IMR-90 (cell line): Measurements from ENCODE around the gene LLGL1. TPM values are rescaled to one million over a fixed set of nuclear protein-coding genes. Genes with fewer than 3 reads are reported as not detected.

ENCODE experiments used
- ATAC-seq: fragments of 200-7000 bp; cut with Tn5 transposase; 2 replicates; pipeline ENCODE4 v1.9.1; 2020; ENCODE audit warnings: low read depth, mild to moderate bottlenecking, moderate library complexity
- BruUV-seq: library from RNA; stranded (reverse); fragments of 400-500 nt; replicated peaks from 2 replicates; lab custom pipeline; 2021; lab: Mats Ljungman, UMichigan
- CTCF ChIA-PET: fragments of 300-600 bp; formaldehyde crosslinking; extraction: SDS; loops from one replicate; lab custom pipeline; 2021; ENCODE audit warnings: antibody characterized with exemption; lab: Yijun Ruan, JAX
- POLR2A ChIA-PET: fragments of 300-600 bp; sonication (Branson Sonifier 250); formaldehyde crosslinking; loops from one replicate; lab custom pipeline; 2022; ENCODE audit warnings: antibody characterized with exemption; ENCODE audit not compliant: unreplicated experiment; lab: Charles Lee
- DNase-seq: peaks from one replicate; pipeline ENCODE4 v3.0.0; 2013
- H2AFZ ChIP-seq: replicated peaks from 2 replicates; pipeline ENCODE3; 2013; ENCODE audit warnings: low read length, mild to moderate bottlenecking; ENCODE audit not compliant: poor library complexity
- H2AK5ac ChIP-seq: 2 replicates; pipeline ENCODE4 v1.6.1; 2013; ENCODE audit warnings: low read depth, low read length, inconsistent platforms
- H2AK9ac ChIP-seq: replicated peaks from 2 replicates; pipeline ENCODE3; 2013; ENCODE audit warnings: mild to moderate bottlenecking, low read depth, low read length, moderate library complexity; ENCODE audit not compliant: poor library complexity
- H2BK120ac ChIP-seq: 2 replicates; pipeline ENCODE4 v1.6.1; 2013; ENCODE audit warnings: low read depth, low read length, inconsistent platforms
- H2BK15ac ChIP-seq: 3 replicates; pipeline ENCODE4 v1.6.1; 2013; ENCODE audit warnings: low read depth, low read length, inconsistent platforms
- H2BK20ac ChIP-seq: 2 replicates; pipeline ENCODE4 v1.6.1; 2013; ENCODE audit warnings: low read depth, mild to moderate bottlenecking, inconsistent platforms, low read length, moderate library complexity
- H2BK5ac ChIP-seq: 2 replicates; pipeline ENCODE4 v1.6.1; 2013; ENCODE audit warnings: mild to moderate bottlenecking, low read depth, low read length, inconsistent platforms; ENCODE audit not compliant: poor library complexity, severe bottlenecking
- H3K14ac ChIP-seq: replicated peaks from 2 replicates; pipeline ENCODE4 v1.6.1; 2013; ENCODE audit warnings: low read depth, low read length, inconsistent platforms
- H3K18ac ChIP-seq: 2 replicates; pipeline ENCODE4 v1.6.1; 2013; ENCODE audit warnings: low read depth, low read length, control low read depth
- H3K23ac ChIP-seq: 2 replicates; pipeline ENCODE4 v1.6.1; 2013; ENCODE audit warnings: low read depth, low read length, inconsistent platforms
- H3K27ac ChIP-seq: 2 replicates; pipeline ENCODE4 v1.5.1; 2013; ENCODE audit warnings: mild to moderate bottlenecking, control low read depth, low read length; ENCODE audit not compliant: insufficient read depth
- H3K27me3 ChIP-seq: 2 replicates; pipeline ENCODE4 v1.6.1; 2013; ENCODE audit warnings: low read length; ENCODE audit not compliant: control insufficient read depth, insufficient read depth
- H3K36me3 ChIP-seq: 2 replicates; pipeline ENCODE4 v1.6.1; 2013; ENCODE audit warnings: low read length, mixed read lengths; ENCODE audit not compliant: control insufficient read depth, insufficient read depth
- H3K4ac ChIP-seq: 2 replicates; pipeline ENCODE4 v1.6.1; 2013; ENCODE audit warnings: low read depth, low read length, inconsistent platforms
- H3K4me1 ChIP-seq: 2 replicates; pipeline ENCODE4 v1.6.1; 2013; ENCODE audit warnings: low read length, mixed read lengths; ENCODE audit not compliant: control insufficient read depth, insufficient read depth
- H3K4me2 ChIP-seq: 2 replicates; pipeline ENCODE4 v1.6.1; 2013; ENCODE audit warnings: low read depth, mild to moderate bottlenecking, control low read depth, low read length, moderate library complexity
- H3K4me3 ChIP-seq: 2 replicates; pipeline ENCODE4 v1.5.1; 2013; ENCODE audit warnings: low read depth, mild to moderate bottlenecking, control low read depth, low read length, moderate library complexity; ENCODE audit not compliant: insufficient read depth
- H3K56ac ChIP-seq: 2 replicates; pipeline ENCODE4 v1.6.1; 2013; ENCODE audit warnings: low read length, inconsistent platforms; ENCODE audit not compliant: insufficient read depth; ENCODE audit errors: extremely low read depth
- H3K79me1 ChIP-seq, 2 experiments: 2 replicates each; pipeline ENCODE4 v1.6.1; 2013; ENCODE audit warnings: low read length in 2 of 2, inconsistent platforms in 1 of 2, low read depth in 1 of 2
- H3K9ac ChIP-seq: 2 replicates; pipeline ENCODE4 v1.6.1; 2013; ENCODE audit warnings: low read depth, low read length, control low read depth
- H3K9me1 ChIP-seq: 2 replicates; pipeline ENCODE4 v1.6.1; 2013; ENCODE audit warnings: low read length, inconsistent platforms; ENCODE audit not compliant: insufficient read depth
- H3K9me3 ChIP-seq: 2 replicates; pipeline ENCODE4 v1.6.1; 2013; ENCODE audit warnings: low read length; ENCODE audit not compliant: control insufficient read depth, insufficient read depth
- H4K20me1 ChIP-seq: 2 replicates; pipeline ENCODE4 v1.6.1; 2013; ENCODE audit warnings: low read length, inconsistent platforms; ENCODE audit not compliant: insufficient read depth
- H4K5ac ChIP-seq: 2 replicates; pipeline ENCODE4 v1.6.1; 2013; ENCODE audit warnings: mild to moderate bottlenecking, low read depth, low read length, control low read depth
- H4K8ac ChIP-seq, 2 experiments: 2 replicates each; pipeline ENCODE4 v1.6.1; 2013; ENCODE audit warnings: low read depth in 2 of 2, low read length in 2 of 2, control low read depth in 1 of 2, inconsistent platforms in 1 of 2
- H4K91ac ChIP-seq: 2 replicates; pipeline ENCODE4 v1.6.1; 2013; ENCODE audit warnings: low read depth, low read length, inconsistent platforms; ENCODE audit not compliant: insufficient read depth
- BHLHE40 ChIP-seq: fragments of 150-350 bp; IDR thresholded peaks from 2 replicates; pipeline ENCODE4 v1.6.1; 2016; ENCODE audit warnings: mild to moderate bottlenecking, low read depth, low read length
- CEBPB ChIP-seq: IDR thresholded peaks from 2 replicates; pipeline ENCODE4 v1.6.1; 2012; ENCODE audit warnings: low read depth, low read length, improper control_type of control experiment
- FOS ChIP-seq: fragments of 150-350 bp; IDR thresholded peaks from 2 replicates; pipeline ENCODE4 v1.6.1; 2016; ENCODE audit warnings: low read depth, low read length
- MAZ ChIP-seq: IDR thresholded peaks from 2 replicates; pipeline ENCODE4 v1.6.1; 2012; ENCODE audit warnings: low read depth, mild to moderate bottlenecking, low read length, improper control_type of control experiment, moderate library complexity, borderline replicate concordance
- MXI1 ChIP-seq: IDR thresholded peaks from 2 replicates; pipeline ENCODE4 v1.6.1; 2012; ENCODE audit warnings: low read depth, mild to moderate bottlenecking, low read length, moderate library complexity, borderline replicate concordance
- NFE2L2 ChIP-seq: fragments of 150-350 bp; IDR thresholded peaks from 2 replicates; pipeline ENCODE4 v1.6.1; 2016; ENCODE audit warnings: low read depth, mild to moderate bottlenecking, low read length
- POLR2A ChIP-seq: IDR thresholded peaks from 2 replicates; pipeline ENCODE4 v1.6.1; 2012; ENCODE audit warnings: mild to moderate bottlenecking, low read depth, low read length
- RCOR1 ChIP-seq: IDR thresholded peaks from 2 replicates; pipeline ENCODE4 v1.6.1; 2012; ENCODE audit warnings: mild to moderate bottlenecking, low read length, improper control_type of control experiment; ENCODE audit not compliant: insufficient replicate concordance
- RFX5 ChIP-seq: IDR thresholded peaks from 2 replicates; pipeline ENCODE4 v1.8.0; 2012; ENCODE audit warnings: low read depth, mild to moderate bottlenecking, low read length, moderate library complexity
- SMC3 ChIP-seq: fragments of 150-350 bp; IDR thresholded peaks from 2 replicates; pipeline ENCODE4 v1.6.1; 2016; ENCODE audit warnings: low read depth, mild to moderate bottlenecking, antibody characterized with exemption, low read length, moderate library complexity
- WGBS, 2 experiments: methylation state at CpG; one replicate each; pipeline versions ENCODE4 v1.1.5 to v1.1.7; 2013; ENCODE audit warnings: missing lambda C conversion rate in 2 of 2; ENCODE audit not compliant: insufficient read length in 1 of 2; ENCODE audit errors: extremely low coverage in 2 of 2; 5-methylcytosine and 5-hydroxymethylcytosine counted together
- dilution Hi-C: fragments of 300-500 bp; cut with HindIII; formaldehyde crosslinking; loops from one replicate; pipeline ENCODE4 v1.14.3; 2018; ENCODE audit warnings: low sequenced_read_pairs; ENCODE audit not compliant: unreplicated experiment
- in situ Hi-C: fragments of 300-500 bp; cut with MboI; formaldehyde crosslinking; loops from 3 replicates; pipeline ENCODE4 v1.14.3; 2019; ENCODE audit warnings: low sequenced_read_pairs, inconsistent platforms, mixed read lengths
- intact Hi-C: fragments of 100-400 bp; cut with micrococcal nuclease; formaldehyde crosslinking; loops from 2 replicates; pipeline ENCODE4 v1.10.0; 2022
- polyA plus RNA-seq, 3 experiments: library from polyadenylated mRNA; depleted of rRNA; stranded (reverse); fragments of >200 nt; gene quantifications; 2 replicates each; pipeline ENCODE4 v1.2.3, GENCODE V29; 2012; ENCODE audit warnings: low replicate concordance in 1 of 3
- total RNA-seq: library from RNA; depleted of rRNA; stranded (reverse); fragments of >200 nt; gene quantifications from 2 replicates; pipeline ENCODE4 v1.2.3, GENCODE V29; 2012
- TF ChIP-seq, protein P1 (sequence below): conservative IDR thresholded peaks from 2 replicates; pipeline ENCODE4 v1.5.1; 2012; ENCODE audit warnings: mild to moderate bottlenecking, low read depth, low read length, improper control_type of control experiment
- TF ChIP-seq, protein P2 (sequence below): fragments of 150-350 bp; IDR thresholded peaks from 2 replicates; pipeline ENCODE4 v1.6.1; 2016; ENCODE audit warnings: low read depth, mild to moderate bottlenecking, low read length, moderate library complexity, borderline replicate concordance

The LLGL1 gene
- total and polyA plus RNA-seq, 2 of the 4 experiments (the other 2 are of a cell fraction) = 40.1 to 52.9 TPM

DNA sequence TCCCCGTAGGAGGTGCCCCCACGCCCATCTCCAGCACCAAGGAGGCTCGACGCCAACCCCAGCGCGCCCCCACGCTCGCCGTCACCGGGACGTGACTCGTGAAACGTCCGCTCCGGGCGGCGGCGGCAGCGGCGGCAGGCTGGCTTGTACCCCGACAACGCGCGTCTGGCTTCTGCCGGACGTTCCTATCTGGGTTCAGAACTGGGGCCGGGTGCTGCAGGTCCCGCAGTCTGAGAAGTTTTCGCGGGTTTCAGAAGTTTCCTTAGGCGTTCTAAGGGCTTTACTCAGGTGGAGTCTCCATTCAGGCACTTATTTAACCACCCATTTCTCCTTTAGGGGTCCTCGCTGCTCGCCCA is 42.5 kb upstream of the LLGL1 start:
- Histone ChIP-seq H4K91ac (peak overlapping the region; percentile 97), H2BK5ac (peak overlapping the region; percentile 93), H3K9ac (peak overlapping the region; percentile 87), H3K4me3 (peak overlapping the region; percentile 52), H3K4me1 (peaks cover 25% of the 10 kb centered on the region), H3K27ac (peak overlapping the region; percentile 95), H3K9me3 (no peaks in the 10 kb centered on the region), H3K79me1 (peaks cover 7 to 42% of the 10 kb centered on the region in 2 experiments; a peak in 3 of 4 replicates), H3K9me1 (peaks cover 30% of the 10 kb centered on the region), H2AFZ (peak overlapping the region; percentile 97), H3K4me2 (peak overlapping the region; percentile 66), H3K18ac (peak overlapping the region; percentile 88), H2BK15ac (peak overlapping the region; percentile 97; the same call in 2 of the 3 replicates), H2AK9ac (peak overlapping the region; percentile 94), H3K36me3 (peaks cover 10% of the 10 kb centered on the region), H2BK20ac (no peak overlapping the region), H4K5ac (peak overlapping the region; percentile 99), H4K20me1 (peaks cover 39% of the 10 kb centered on the region), H3K4ac (peak overlapping the region; percentile 93), H3K14ac (peak overlapping the region; percentile 97), H3K23ac (peak overlapping the region; percentile 88), H3K27me3 (no peaks in the 10 kb centered on the region), H4K8ac (peak overlapping the region; percentile 99), H3K56ac (peak overlapping the region; percentile 98), H2AK5ac (peak overlapping the region; percentile 97; the same call in 1 of the 2 replicates), H2BK120ac (peak overlapping the region; percentile 80)
- TF ChIP-seq, protein P1, sequence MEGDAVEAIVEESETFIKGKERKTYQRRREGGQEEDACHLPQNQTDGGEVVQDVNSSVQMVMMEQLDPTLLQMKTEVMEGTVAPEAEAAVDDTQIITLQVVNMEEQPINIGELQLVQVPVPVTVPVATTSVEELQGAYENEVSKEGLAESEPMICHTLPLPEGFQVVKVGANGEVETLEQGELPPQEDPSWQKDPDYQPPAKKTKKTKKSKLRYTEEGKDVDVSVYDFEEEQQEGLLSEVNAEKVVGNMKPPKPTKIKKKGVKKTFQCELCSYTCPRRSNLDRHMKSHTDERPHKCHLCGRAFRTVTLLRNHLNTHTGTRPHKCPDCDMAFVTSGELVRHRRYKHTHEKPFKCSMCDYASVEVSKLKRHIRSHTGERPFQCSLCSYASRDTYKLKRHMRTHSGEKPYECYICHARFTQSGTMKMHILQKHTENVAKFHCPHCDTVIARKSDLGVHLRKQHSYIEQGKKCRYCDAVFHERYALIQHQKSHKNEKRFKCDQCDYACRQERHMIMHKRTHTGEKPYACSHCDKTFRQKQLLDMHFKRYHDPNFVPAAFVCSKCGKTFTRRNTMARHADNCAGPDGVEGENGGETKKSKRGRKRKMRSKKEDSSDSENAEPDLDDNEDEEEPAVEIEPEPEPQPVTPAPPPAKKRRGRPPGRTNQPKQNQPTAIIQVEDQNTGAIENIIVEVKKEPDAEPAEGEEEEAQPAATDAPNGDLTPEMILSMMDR = 0 out of 2 replicates have a peak, but pooled peaks have one; percentile 4
- TF ChIP-seq SMC3 = no peak
- TF ChIP-seq CEBPB = no peak
- TF ChIP-seq, protein P2, sequence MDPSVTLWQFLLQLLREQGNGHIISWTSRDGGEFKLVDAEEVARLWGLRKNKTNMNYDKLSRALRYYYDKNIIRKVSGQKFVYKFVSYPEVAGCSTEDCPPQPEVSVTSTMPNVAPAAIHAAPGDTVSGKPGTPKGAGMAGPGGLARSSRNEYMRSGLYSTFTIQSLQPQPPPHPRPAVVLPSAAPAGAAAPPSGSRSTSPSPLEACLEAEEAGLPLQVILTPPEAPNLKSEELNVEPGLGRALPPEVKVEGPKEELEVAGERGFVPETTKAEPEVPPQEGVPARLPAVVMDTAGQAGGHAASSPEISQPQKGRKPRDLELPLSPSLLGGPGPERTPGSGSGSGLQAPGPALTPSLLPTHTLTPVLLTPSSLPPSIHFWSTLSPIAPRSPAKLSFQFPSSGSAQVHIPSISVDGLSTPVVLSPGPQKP = no peak
- TF ChIP-seq FOS = no peak
- TF ChIP-seq BHLHE40 = no peak
- peak; percentile 26; the same call in 1 of the 2 replicates for TF ChIP-seq MXI1
- TF ChIP-seq MAZ = peak; percentile 87; the same call in 1 of the 2 replicates
- TF ChIP-seq RCOR1 = no peak
- no peak for TF ChIP-seq RFX5
- TF ChIP-seq POLR2A = peak; percentile 85
- TF ChIP-seq NFE2L2 = no peak
- no TSS peak for BruUV-seq
- in situ Hi-C loops = no loop called here
- intact Hi-C loops = loop anchor here (2.0 to 5.0 kb wide), 2 partner anchors 42 to 86 kb away; no protein-coding TSS in a partner anchor
- POLR2A ChIA-PET = interaction anchor here (1.1 kb wide), 1 partner anchor 11 kb away, joined by 3 read pairs; no protein-coding TSS in a partner anchor
- dilution Hi-C loops = no loop called here
- peak; percentile 52 for ATAC-seq
- CTCF ChIA-PET = interaction anchor here (1.8 kb wide), 1 partner anchor 9 kb away, joined by 4 read pairs; no protein-coding TSS in a partner anchor
- DNase-seq = peak; percentile 78
- 2% methylated on average over 26 of the region's 33 CpGs; no CpG with 5 or more reads in 1 of the 2 experiments for WGBS, 2 experiments
